ENCODE measurements around the gene MSI2. TPM values are rescaled to one million over a fixed set of nuclear protein-coding genes. Genes with fewer than 3 reads are reported as not detected.

The MSI2 gene
- total RNA-seq, 1 donor from 2014 or later: 26.6 TPM

- H3K4me3 ChIP-seq (ENCODE audit: low read depth, low read length): no peak overlapping the region
- no peak for TF ChIP-seq CTCF (conservative IDR thresholded peaks at IDR 0.05; ENCODE audit: low read depth, low read length)
- DNase-seq (ENCODE audit: low read depth): no peak
These were observed 310.4 kb downstream of the MSI2 start for GRCh38 chr17:57566721-57567120.

- H3K4me3 ChIP-seq (ENCODE audit: low read depth, low read length): no peak overlapping the region
- TF ChIP-seq CTCF (conservative IDR thresholded peaks at IDR 0.05; ENCODE audit: low read depth, low read length): no peak
- no peak for DNase-seq (ENCODE audit: low read depth)
These were observed 310.9 kb downstream of the MSI2 start for GRCh38 chr17:57567251-57567650.

- TF ChIP-seq CTCF (conservative IDR thresholded peaks at IDR 0.05; ENCODE audit: low read depth, low read length): no peak
- H3K4me3 ChIP-seq (ENCODE audit: low read depth, low read length): no peak overlapping the region
- DNase-seq (ENCODE audit: low read depth): no peak
These were observed 312.0 kb downstream of the MSI2 start for GRCh38 chr17:57568340-57568739.

- TF ChIP-seq CTCF (conservative IDR thresholded peaks at IDR 0.05; ENCODE audit: low read depth, low read length): no peak
- no peak overlapping the region for H3K4me3 ChIP-seq (ENCODE audit: low read depth, low read length)
- DNase-seq (ENCODE audit: low read depth): no peak
These were observed 312.7 kb downstream of the MSI2 start for GRCh38 chr17:57569021-57569420.

- no peak for TF ChIP-seq CTCF (conservative IDR thresholded peaks at IDR 0.05; ENCODE audit: low read depth, low read length)
- DNase-seq (ENCODE audit: low read depth): no peak
- no peak overlapping the region for H3K4me3 ChIP-seq (ENCODE audit: low read depth, low read length)
These were observed 313.5 kb downstream of the MSI2 start for GRCh38 chr17:57569853-57570252.

GRCh38 chr17:57570724-57571344 lies 314.5 kb downstream of the MSI2 start:
- H3K4me3 ChIP-seq (ENCODE audit: low read depth, low read length): no peak overlapping the region
- no peak for TF ChIP-seq CTCF (conservative IDR thresholded peaks at IDR 0.05; ENCODE audit: low read depth, low read length)
- DNase-seq (ENCODE audit: low read depth): no peak

GRCh38 chr17:57572062-57572461 lies 315.7 kb downstream of the MSI2 start:
- no peak for DNase-seq (ENCODE audit: low read depth)

More at GRCh38 chr17:57572062-57572461, 315.7 kb downstream of the MSI2 start:
- no peak overlapping the region for H3K4me3 ChIP-seq (ENCODE audit: low read depth, low read length)
- TF ChIP-seq CTCF (conservative IDR thresholded peaks at IDR 0.05; ENCODE audit: low read depth, low read length): no peak
